Keratinocyte (primary cell): ENCODE data around the gene RTP3. TPM values are rescaled to one million over a fixed set of nuclear protein-coding genes. Genes with fewer than 3 reads are reported as not detected.

Experiments
- DNase-seq: peaks from one replicate; pipeline ENCODE4 v3.0.0-alpha.2; 2011; ENCODE audit warnings: low read depth, missing footprints, low spot score
- FAIRE-seq: peaks from 2 replicates; lab custom pipeline; 2011; peaks lifted over from hg19 to GRCh38; lab: Jason Lieb, UNC
- H2AFZ ChIP-seq: 2 replicates; pipeline ENCODE4 v1.6.0; 2012; ENCODE audit warnings: low read length, control low read depth, inconsistent platforms; ENCODE audit not compliant: control insufficient read depth
- H3K27ac ChIP-seq: 2 replicates; pipeline ENCODE4 v1.5.1; 2011; ENCODE audit warnings: low read length; ENCODE audit not compliant: control insufficient read depth, insufficient read depth
- H3K27me3 ChIP-seq: 3 replicates; pipeline ENCODE4 v1.6.0; 2011; ENCODE audit warnings: low read length; ENCODE audit not compliant: control insufficient read depth, insufficient read depth; ENCODE audit errors: extremely low read depth
- H3K36me3 ChIP-seq, 2 experiments: 2 replicates in 1 of 2; 3 replicates in 1 of 2; pipeline ENCODE4 v1.5.1; 2011; ENCODE audit warnings: low read length in 2 of 2, mild to moderate bottlenecking in 1 of 2; ENCODE audit not compliant: control insufficient read depth in 2 of 2, insufficient read depth in 2 of 2; ENCODE audit errors: extremely low read depth in 1 of 2
- H3K4me1 ChIP-seq: 3 replicates; pipeline ENCODE4 v1.5.1; 2011; ENCODE audit warnings: low read length; ENCODE audit not compliant: control insufficient read depth, insufficient read depth; ENCODE audit errors: extremely low read depth
- H3K4me2 ChIP-seq: 3 replicates; pipeline ENCODE4 v1.6.0; 2011; ENCODE audit warnings: low read depth, low read length; ENCODE audit not compliant: control insufficient read depth, insufficient read depth; ENCODE audit errors: extremely low read depth
- H3K4me3 ChIP-seq, 3 experiments: fragments of 200-600 bp in 1 of 3; sonication (generic) in 1 of 3; 2 replicates in 2 of 3; 3 replicates in 1 of 3; pipeline ENCODE4 v1.5.1; 2011 to 2016; ENCODE audit warnings: low read length in 3 of 3, mild to moderate bottlenecking in 3 of 3, control low read depth in 2 of 3, inconsistent platforms in 1 of 3, low read depth in 1 of 3, mixed read lengths in 1 of 3, mixed run types in 1 of 3, moderate library complexity in 1 of 3; ENCODE audit not compliant: control insufficient read depth in 2 of 3, insufficient read depth in 2 of 3; ENCODE audit errors: extremely low read depth in 1 of 3
- H3K79me2 ChIP-seq: 2 replicates; pipeline ENCODE4 v1.6.0; 2012; ENCODE audit warnings: low read length; ENCODE audit not compliant: control insufficient read depth, insufficient read depth
- H3K9ac ChIP-seq: 3 replicates; pipeline ENCODE4 v1.6.0; 2011; ENCODE audit warnings: low read length; ENCODE audit not compliant: control insufficient read depth, insufficient read depth; ENCODE audit errors: extremely low read depth
- H3K9me1 ChIP-seq: 3 replicates; pipeline ENCODE4 v1.6.0; 2011; ENCODE audit warnings: low read length; ENCODE audit not compliant: control insufficient read depth, insufficient read depth; ENCODE audit errors: extremely low read depth
- H3K9me3 ChIP-seq: 2 replicates; pipeline ENCODE4 v1.5.1; 2012; ENCODE audit warnings: low read depth, low read length; ENCODE audit not compliant: control insufficient read depth
- H4K20me1 ChIP-seq: 3 replicates; pipeline ENCODE4 v1.6.0; 2011; ENCODE audit warnings: low read length; ENCODE audit not compliant: control insufficient read depth, insufficient read depth; ENCODE audit errors: extremely low read depth
- EZH2 ChIP-seq: IDR thresholded peaks from one replicate; pipeline ENCODE4 v1.6.1; 2012; ENCODE audit warnings: inconsistent platforms, mild to moderate bottlenecking, low read length, moderate library complexity
- dilution Hi-C: fragments of 300-500 bp; cut with MboI; formaldehyde crosslinking; loops from one replicate; pipeline ENCODE4 v1.7.0; 2020; ENCODE audit warnings: low sequenced_read_pairs; ENCODE audit not compliant: extremely low pct_ligation_motif_present
- polyA plus RNA-seq, 5 experiments: library from polyadenylated mRNA; depleted of rRNA in 3 of 5; stranded (reverse) in 3 of 5; stranded (forward) in 1 of 5; unstranded in 1 of 5; fragments of >200 nt; gene quantifications; 1 replicate in 1 of 5; 2 replicates in 3 of 5; 3 replicates in 1 of 5; pipeline versions ENCODE4 v1.2.1 to v1.2.3, GENCODE V29; 2011 to 2012; ENCODE audit warnings: missing spikeins in 2 of 5, low read depth in 1 of 5, low replicate concordance in 1 of 5
- TF ChIP-seq, protein P1 (sequence below), 3 experiments: IDR thresholded peaks in 1 of 3; conservative IDR thresholded peaks in 1 of 3; optimal IDR thresholded peaks in 1 of 3; 2 replicates in 2 of 3; 3 replicates in 1 of 3; pipeline versions ENCODE3 to v1.5.1; 2011; ENCODE audit warnings: low read length in 3 of 3, mild to moderate bottlenecking in 3 of 3, moderate library complexity in 2 of 3, control low read depth in 1 of 3, inconsistent platforms in 1 of 3; ENCODE audit not compliant: insufficient read depth in 2 of 3; ENCODE audit errors: extremely low read depth in 1 of 3

RTP3 gene
- polyA plus RNA-seq, 1 donor (not counting 4 experiments of a cell fraction or from before 2014, with no cell fraction given): not detected

GRCh38 chr3:46449755-46450552 is 47.8 kb upstream of the RTP3 start:
- Histone ChIP-seq H3K4me3 (no peak overlapping the region), H3K4me1 (peaks cover 5% of the 10 kb centered on the region), H3K9me3 (no peaks in the 10 kb centered on the region), H4K20me1 (no peaks in the 10 kb centered on the region), H3K36me3 (no peaks in the 10 kb centered on the region), H2AFZ (no peak overlapping the region), H3K9me1 (no peaks in the 10 kb centered on the region), H3K9ac (no peak overlapping the region), H3K79me2 (no peaks in the 10 kb centered on the region), H3K27ac (no peak overlapping the region), H3K4me2 (no peak overlapping the region), H3K27me3 (peaks cover 19% of the 10 kb centered on the region)
- dilution Hi-C loops: no loop called here
- FAIRE-seq (no peak), DNase-seq (no peak)
- TF ChIP-seq EZH2: no peak
- TF ChIP-seq, protein P1, sequence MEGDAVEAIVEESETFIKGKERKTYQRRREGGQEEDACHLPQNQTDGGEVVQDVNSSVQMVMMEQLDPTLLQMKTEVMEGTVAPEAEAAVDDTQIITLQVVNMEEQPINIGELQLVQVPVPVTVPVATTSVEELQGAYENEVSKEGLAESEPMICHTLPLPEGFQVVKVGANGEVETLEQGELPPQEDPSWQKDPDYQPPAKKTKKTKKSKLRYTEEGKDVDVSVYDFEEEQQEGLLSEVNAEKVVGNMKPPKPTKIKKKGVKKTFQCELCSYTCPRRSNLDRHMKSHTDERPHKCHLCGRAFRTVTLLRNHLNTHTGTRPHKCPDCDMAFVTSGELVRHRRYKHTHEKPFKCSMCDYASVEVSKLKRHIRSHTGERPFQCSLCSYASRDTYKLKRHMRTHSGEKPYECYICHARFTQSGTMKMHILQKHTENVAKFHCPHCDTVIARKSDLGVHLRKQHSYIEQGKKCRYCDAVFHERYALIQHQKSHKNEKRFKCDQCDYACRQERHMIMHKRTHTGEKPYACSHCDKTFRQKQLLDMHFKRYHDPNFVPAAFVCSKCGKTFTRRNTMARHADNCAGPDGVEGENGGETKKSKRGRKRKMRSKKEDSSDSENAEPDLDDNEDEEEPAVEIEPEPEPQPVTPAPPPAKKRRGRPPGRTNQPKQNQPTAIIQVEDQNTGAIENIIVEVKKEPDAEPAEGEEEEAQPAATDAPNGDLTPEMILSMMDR (optimal IDR thresholded peaks at IDR 0.05 in 1 of 3, IDR thresholded peaks at IDR 0.05 in 1 of 3, conservative IDR thresholded peaks at IDR 0.05 in 1 of 3; ENCODE audit: extremely low read depth in 1 of 3, insufficient read depth in 2 of 3, low read length in 3 of 3): peak; percentile 50 to 84 (median 68)

GRCh38 chr3:46453526-46454208 is 44.1 kb upstream of the RTP3 start:
- DNase-seq (no peak), FAIRE-seq (no peak)
- Histone ChIP-seq H3K4me3 (no peak overlapping the region), H3K4me2 (no peak overlapping the region), H3K36me3 (no peaks in the 10 kb centered on the region), H3K4me1 (no peaks in the 10 kb centered on the region), H3K27me3 (peaks cover 29% of the 10 kb centered on the region), H3K9me1 (no peaks in the 10 kb centered on the region), H3K9me3 (no peaks in the 10 kb centered on the region), H3K79me2 (no peaks in the 10 kb centered on the region), H4K20me1 (no peaks in the 10 kb centered on the region), H3K9ac (no peak overlapping the region), H3K27ac (no peak overlapping the region), H2AFZ (no peak overlapping the region)
- TF ChIP-seq, protein P1 (optimal IDR thresholded peaks at IDR 0.05 in 1 of 3, IDR thresholded peaks at IDR 0.05 in 1 of 3, conservative IDR thresholded peaks at IDR 0.05 in 1 of 3; ENCODE audit: extremely low read depth in 1 of 3, insufficient read depth in 2 of 3, low read length in 3 of 3): no peak
- no peak for TF ChIP-seq EZH2
- dilution Hi-C loops: no loop called here
